HG03066 (cell line): ENCODE measurements around the gene DDB1.

Experiments
- ATAC-seq: cut with Tn5 transposase; IDR thresholded peaks from one replicate; pipeline ENCODE4 v1.9.1; 2021; ENCODE audit warnings: low read depth; ENCODE audit not compliant: unreplicated experiment

The DDB1 gene

GRCh38 chr11:61357233-61357893 is 24.5 kb upstream of the DDB1 start:
- peak; percentile 42 for ATAC-seq

- ATAC-seq: no peak
These were observed 23.8 kb upstream of the DDB1 start for GRCh38 chr11:61356706-61357105.

- no peak for ATAC-seq
These were observed 21.3 kb upstream of the DDB1 start for GRCh38 chr11:61354208-61354607.

- no peak for ATAC-seq
These were observed 20.5 kb upstream of the DDB1 start for GRCh38 chr11:61353131-61354067.

- no peak for ATAC-seq
These were observed 19.1 kb upstream of the DDB1 start for GRCh38 chr11:61352038-61352437.

- ATAC-seq: no peak
These were observed 17.9 kb upstream of the DDB1 start for GRCh38 chr11:61350803-61351202.

GRCh38 chr11:61350336-61350735 is 17.4 kb upstream of the DDB1 start:
- no peak for ATAC-seq

GRCh38 chr11:61349916-61350315 is 17.0 kb upstream of the DDB1 start:
- ATAC-seq: no peak

GRCh38 chr11:61349189-61349751 is 16.4 kb upstream of the DDB1 start:
- ATAC-seq: no peak

GRCh38 chr11:61347916-61348461 is 15.1 kb upstream of the DDB1 start:
- ATAC-seq: no peak

GRCh38 chr11:61345954-61346843 is 13.3 kb upstream of the DDB1 start:
- ATAC-seq: no peak

- no peak for ATAC-seq
These were observed 12.3 kb upstream of the DDB1 start for GRCh38 chr11:61345170-61345610.

- no peak for ATAC-seq
These were observed 11.2 kb upstream of the DDB1 start for GRCh38 chr11:61343792-61344745.

- no peak for ATAC-seq
These were observed 9.4 kb upstream of the DDB1 start for GRCh38 chr11:61342207-61342803.

- no peak for ATAC-seq
These were observed 8.8 kb upstream of the DDB1 start for GRCh38 chr11:61341706-61342105.

GRCh38 chr11:61340979-61341378 is 8.1 kb upstream of the DDB1 start:
- ATAC-seq: no peak

GRCh38 chr11:61339490-61339878 is 6.6 kb upstream of the DDB1 start:
- no peak for ATAC-seq

GRCh38 chr11:61338783-61339489 is 6.0 kb upstream of the DDB1 start:
- no peak for ATAC-seq
